Measurements from ENCODE around the gene TUBD1.

The TUBD1 gene

DNA sequence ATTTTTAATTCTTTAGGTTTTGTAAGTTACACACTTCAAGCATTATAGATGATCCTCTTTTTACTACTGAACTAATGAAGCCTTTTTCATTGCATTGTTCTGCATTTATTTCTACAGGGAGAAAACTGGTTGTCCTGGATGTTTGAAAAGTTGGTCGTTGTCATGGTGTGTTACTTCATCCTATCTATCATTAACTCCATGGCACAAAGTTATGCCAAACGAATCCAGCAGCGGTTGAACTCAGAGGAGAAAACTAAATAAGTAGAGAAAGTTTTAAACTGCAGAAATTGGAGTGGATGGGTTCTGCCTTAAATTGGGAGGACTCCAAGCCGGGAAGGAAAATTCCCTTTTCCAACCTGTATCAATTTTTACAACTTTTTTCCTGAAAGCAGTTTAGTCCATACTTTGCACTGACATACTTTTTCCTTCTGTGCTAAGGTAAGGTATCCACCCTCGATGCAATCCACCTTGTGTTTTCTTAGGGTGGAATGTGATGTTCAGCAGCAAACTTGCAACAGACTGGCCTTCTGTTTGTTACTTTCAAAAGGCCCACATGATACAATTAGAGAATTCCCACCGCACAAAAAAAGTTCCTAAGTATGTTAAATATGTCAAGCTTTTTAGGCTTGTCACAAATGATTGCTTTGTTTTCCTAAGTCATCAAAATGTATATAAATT is 53.0 kb downstream of the TUBD1 start:
- peak overlapping the region; percentile 68 for H3K4me3 ChIP-seq (ENCODE audit: low read depth, low read length)
- TF ChIP-seq, protein P1, sequence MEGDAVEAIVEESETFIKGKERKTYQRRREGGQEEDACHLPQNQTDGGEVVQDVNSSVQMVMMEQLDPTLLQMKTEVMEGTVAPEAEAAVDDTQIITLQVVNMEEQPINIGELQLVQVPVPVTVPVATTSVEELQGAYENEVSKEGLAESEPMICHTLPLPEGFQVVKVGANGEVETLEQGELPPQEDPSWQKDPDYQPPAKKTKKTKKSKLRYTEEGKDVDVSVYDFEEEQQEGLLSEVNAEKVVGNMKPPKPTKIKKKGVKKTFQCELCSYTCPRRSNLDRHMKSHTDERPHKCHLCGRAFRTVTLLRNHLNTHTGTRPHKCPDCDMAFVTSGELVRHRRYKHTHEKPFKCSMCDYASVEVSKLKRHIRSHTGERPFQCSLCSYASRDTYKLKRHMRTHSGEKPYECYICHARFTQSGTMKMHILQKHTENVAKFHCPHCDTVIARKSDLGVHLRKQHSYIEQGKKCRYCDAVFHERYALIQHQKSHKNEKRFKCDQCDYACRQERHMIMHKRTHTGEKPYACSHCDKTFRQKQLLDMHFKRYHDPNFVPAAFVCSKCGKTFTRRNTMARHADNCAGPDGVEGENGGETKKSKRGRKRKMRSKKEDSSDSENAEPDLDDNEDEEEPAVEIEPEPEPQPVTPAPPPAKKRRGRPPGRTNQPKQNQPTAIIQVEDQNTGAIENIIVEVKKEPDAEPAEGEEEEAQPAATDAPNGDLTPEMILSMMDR (IDR thresholded peaks at IDR 0.05; ENCODE audit: low read depth, low read length), result no peak

DNA sequence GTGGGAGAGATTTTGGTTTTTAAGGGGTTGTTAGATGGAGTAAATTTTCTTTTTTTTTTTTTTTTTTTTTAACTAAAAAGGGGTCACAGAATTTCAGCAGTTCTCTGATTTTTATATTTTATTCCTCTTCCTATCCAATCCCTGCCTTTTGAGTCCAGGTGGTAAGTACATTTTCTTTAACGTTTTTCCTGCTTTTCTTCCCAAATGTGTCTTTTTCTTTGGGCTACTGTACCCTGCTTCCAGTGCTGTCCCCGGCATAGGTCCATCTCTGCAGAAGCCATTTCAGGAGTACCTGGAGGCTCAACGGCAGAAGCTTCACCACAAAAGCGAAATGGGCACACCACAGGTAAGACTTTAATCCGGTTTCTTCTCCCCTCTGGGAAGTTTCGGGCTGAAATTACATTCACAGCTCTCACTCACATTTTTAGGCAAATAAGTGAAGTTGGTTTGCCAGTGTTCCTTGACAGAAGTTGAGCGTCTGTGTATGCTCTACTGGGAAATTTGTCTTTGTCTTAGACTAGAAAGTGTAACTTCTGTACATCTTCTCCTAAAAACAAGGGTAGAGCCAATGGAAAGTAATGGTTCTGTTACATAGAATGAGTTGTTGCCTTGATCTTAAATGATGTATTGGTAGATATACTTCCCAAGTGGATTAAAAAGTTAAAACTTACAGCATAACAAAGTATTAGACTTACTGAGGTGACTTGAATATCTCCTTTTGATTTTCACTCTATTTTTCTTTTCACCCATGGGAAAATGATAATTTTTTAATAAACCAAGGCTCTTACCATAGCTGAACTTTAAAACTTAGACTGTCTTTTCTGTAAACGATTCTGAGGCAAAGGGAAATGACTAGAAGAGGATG is 54.5 kb downstream of the TUBD1 start:
- peak overlapping the region; percentile 68 for H3K4me3 ChIP-seq (ENCODE audit: low read depth, low read length)
- TF ChIP-seq, protein P1 (IDR thresholded peaks at IDR 0.05; ENCODE audit: low read depth, low read length), result no peak

DNA sequence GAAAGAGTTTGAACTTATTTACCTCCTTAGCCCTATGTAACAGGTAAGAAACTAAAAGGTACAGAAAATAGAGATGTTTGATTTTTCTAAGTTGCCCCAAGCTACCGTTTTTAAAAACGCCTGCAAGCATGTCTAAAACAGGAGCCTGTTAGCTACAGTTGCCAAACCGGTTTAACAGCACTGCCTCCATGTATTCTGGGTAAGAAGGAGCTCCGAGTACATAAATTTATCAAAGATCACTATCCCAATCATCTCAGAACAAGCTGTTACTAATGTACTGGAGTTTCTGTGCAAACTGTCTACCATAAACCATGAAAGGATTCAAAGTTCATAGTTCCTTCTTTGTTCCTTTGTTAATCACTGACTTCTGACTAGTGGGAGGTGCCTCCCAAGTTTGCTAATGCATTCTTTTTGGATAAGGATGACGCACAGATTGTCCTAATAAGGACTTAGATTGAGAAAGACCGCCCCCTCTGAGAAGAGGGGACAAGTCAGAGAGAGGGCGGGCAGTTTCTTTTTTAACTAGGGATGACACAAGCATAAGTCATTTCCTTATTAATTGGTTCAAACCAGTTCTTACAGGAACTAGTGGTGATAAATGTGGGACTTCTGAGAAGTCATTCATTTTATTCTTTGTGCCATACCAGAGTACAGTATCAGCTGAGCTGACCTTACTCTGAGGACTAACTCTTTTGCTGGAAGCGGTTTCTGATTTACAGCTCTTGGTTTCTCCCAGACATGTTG is 55.3 kb downstream of the TUBD1 start:
- peak overlapping the region; percentile 68 for H3K4me3 ChIP-seq (ENCODE audit: low read depth, low read length)
- TF ChIP-seq, protein P1 (IDR thresholded peaks at IDR 0.05; ENCODE audit: low read depth, low read length), result no peak

DNA sequence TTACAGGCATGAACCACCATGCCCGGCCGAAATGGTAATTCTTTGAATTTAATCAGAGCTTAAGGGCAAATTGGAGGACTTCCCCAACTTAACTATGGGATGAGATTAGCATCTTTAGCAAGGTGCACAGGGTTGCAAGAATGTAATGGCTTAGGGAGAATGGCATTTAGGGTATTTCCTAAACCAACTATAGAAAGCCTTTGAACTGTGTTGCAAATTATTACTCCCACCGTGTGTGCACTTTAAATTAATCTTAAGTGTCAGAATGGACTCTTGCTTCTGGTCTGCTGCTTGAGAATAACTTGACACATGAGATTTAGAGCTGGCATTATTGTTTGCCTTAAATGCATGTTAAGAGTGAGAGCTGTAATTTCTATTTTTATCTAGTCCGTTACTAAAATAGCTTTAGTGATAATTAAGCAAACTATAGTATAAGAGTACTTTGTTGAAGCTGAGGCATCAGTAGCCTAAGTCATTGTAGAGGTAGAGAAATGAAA is 59.8 kb downstream of the TUBD1 start:
- TF ChIP-seq, protein P1 (IDR thresholded peaks at IDR 0.05; ENCODE audit: low read depth, low read length), result no peak
- H3K4me3 ChIP-seq (ENCODE audit: low read depth, low read length), result no peak overlapping the region

DNA sequence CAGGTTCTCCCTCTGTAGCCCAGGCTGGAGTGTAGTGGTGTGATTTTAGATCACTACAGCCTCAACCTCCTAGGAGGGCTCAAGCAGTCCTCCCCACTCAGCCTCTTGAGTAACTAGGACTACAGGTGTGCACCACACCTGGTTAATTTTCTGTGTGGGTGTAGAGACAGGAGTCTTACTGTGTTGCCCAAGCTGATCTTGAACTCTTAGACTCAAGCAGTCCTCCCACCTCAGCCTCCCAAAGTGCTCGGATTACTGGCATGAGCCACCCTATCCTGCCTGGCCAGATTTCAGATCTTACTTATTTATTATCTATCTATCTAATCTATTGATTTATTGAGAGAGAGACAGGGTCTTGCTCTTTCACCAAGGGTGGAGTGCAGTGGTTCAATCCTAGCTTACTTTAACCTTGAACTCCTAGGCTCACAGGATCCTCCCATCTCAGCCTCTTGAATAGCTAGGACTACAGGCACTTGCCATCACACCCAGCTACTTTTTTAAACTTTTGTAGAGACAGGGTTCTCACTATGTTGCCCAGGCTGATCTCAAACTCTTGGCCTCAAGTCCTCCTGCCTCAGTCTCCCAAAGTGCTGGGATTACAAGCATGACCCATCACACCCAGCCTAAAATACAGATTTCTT is 61.8 kb downstream of the TUBD1 start:
- TF ChIP-seq, protein P1 (IDR thresholded peaks at IDR 0.05; ENCODE audit: low read depth, low read length), result no peak
- no peak overlapping the region for H3K4me3 ChIP-seq (ENCODE audit: low read depth, low read length)

DNA sequence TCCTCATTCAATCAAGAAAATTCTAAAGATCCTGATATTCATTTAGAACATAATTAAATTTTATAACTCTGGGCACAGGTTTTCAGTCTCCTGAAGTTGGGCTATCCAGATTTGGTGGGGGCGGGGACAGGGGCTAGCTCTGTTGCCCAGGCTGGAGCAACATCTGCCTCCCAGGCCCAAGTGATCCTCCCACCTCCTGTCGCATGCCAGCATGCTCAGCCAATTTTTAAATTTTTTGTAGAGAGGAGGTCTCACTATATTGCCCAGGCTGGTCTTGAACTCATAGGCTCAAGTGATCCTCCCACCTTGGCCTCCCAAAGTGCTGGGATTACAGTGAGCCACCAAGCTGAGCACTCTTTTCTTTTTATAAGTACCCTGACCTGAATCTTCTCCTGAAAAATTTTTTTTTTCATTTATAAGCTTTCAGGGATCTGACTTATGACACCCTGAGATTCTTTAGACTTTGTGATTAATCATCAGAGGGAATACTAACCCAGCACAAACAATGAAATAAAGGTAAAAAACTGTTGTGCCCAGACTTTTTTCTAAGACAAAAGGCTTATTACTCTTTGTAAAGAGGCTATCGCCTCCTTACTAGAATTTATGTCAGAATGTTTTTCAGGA is 62.6 kb downstream of the TUBD1 start:
- no peak overlapping the region; the same call in 1 of the 2 replicates for H3K4me3 ChIP-seq (ENCODE audit: low read depth, low read length)
- TF ChIP-seq, protein P1 (IDR thresholded peaks at IDR 0.05; ENCODE audit: low read depth, low read length), result no peak
